A673 (cell line): ENCODE data around the gene GTPBP2.

Source experiments
- EZH2 ChIP-seq: fragments of 200-600 bp; sonication (generic); IDR thresholded peaks from 2 replicates; pipeline ENCODE4 v1.6.1; 2017; ENCODE audit warnings: borderline replicate concordance, low read depth, mild to moderate bottlenecking, mixed read lengths, antibody characterized with exemption, low read length; ENCODE audit not compliant: poor library complexity, severe bottlenecking
- TF ChIP-seq, protein P1 (sequence below): fragments of 300-800, 200-600 bp; sonication (generic); conservative IDR thresholded peaks from 2 replicates; pipeline ENCODE4 v1.5.1; 2017; ENCODE audit warnings: low read depth, mild to moderate bottlenecking, antibody characterized with exemption, low read length, moderate library complexity, mixed read lengths

GRCh38 chr6:43667245-43668150 is 38.4 kb upstream of the GTPBP2 start:
- TF ChIP-seq, protein P1, sequence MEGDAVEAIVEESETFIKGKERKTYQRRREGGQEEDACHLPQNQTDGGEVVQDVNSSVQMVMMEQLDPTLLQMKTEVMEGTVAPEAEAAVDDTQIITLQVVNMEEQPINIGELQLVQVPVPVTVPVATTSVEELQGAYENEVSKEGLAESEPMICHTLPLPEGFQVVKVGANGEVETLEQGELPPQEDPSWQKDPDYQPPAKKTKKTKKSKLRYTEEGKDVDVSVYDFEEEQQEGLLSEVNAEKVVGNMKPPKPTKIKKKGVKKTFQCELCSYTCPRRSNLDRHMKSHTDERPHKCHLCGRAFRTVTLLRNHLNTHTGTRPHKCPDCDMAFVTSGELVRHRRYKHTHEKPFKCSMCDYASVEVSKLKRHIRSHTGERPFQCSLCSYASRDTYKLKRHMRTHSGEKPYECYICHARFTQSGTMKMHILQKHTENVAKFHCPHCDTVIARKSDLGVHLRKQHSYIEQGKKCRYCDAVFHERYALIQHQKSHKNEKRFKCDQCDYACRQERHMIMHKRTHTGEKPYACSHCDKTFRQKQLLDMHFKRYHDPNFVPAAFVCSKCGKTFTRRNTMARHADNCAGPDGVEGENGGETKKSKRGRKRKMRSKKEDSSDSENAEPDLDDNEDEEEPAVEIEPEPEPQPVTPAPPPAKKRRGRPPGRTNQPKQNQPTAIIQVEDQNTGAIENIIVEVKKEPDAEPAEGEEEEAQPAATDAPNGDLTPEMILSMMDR = peak; percentile 96
- no peak for TF ChIP-seq EZH2
